Keratinocyte (primary cell): ENCODE measurements around the gene AOPEP. TPM values are rescaled to one million over a fixed set of nuclear protein-coding genes. Genes with fewer than 3 reads are reported as not detected.

ENCODE experiments used
- DNase-seq: peaks from one replicate; pipeline ENCODE4 v3.0.0-alpha.2; 2011; ENCODE audit warnings: low read depth, missing footprints, low spot score
- FAIRE-seq: peaks from 2 replicates; lab custom pipeline; 2011; peaks lifted over from hg19 to GRCh38; lab: Jason Lieb, UNC
- H2AFZ ChIP-seq: 2 replicates; pipeline ENCODE4 v1.6.0; 2012; ENCODE audit warnings: low read length, control low read depth, inconsistent platforms; ENCODE audit not compliant: control insufficient read depth
- H3K27ac ChIP-seq: 2 replicates; pipeline ENCODE4 v1.5.1; 2011; ENCODE audit warnings: low read length; ENCODE audit not compliant: control insufficient read depth, insufficient read depth
- H3K27me3 ChIP-seq: 3 replicates; pipeline ENCODE4 v1.6.0; 2011; ENCODE audit warnings: low read length; ENCODE audit not compliant: control insufficient read depth, insufficient read depth; ENCODE audit errors: extremely low read depth
- H3K36me3 ChIP-seq, 2 experiments: 2 replicates in 1 of 2; 3 replicates in 1 of 2; pipeline ENCODE4 v1.5.1; 2011; ENCODE audit warnings: low read length in 2 of 2, mild to moderate bottlenecking in 1 of 2; ENCODE audit not compliant: control insufficient read depth in 2 of 2, insufficient read depth in 2 of 2; ENCODE audit errors: extremely low read depth in 1 of 2
- H3K4me1 ChIP-seq: 3 replicates; pipeline ENCODE4 v1.5.1; 2011; ENCODE audit warnings: low read length; ENCODE audit not compliant: control insufficient read depth, insufficient read depth; ENCODE audit errors: extremely low read depth
- H3K4me2 ChIP-seq: 3 replicates; pipeline ENCODE4 v1.6.0; 2011; ENCODE audit warnings: low read depth, low read length; ENCODE audit not compliant: control insufficient read depth, insufficient read depth; ENCODE audit errors: extremely low read depth
- H3K4me3 ChIP-seq, 3 experiments: fragments of 200-600 bp in 1 of 3; sonication (generic) in 1 of 3; 2 replicates in 2 of 3; 3 replicates in 1 of 3; pipeline ENCODE4 v1.5.1; 2011 to 2016; ENCODE audit warnings: low read length in 3 of 3, mild to moderate bottlenecking in 3 of 3, control low read depth in 2 of 3, inconsistent platforms in 1 of 3, low read depth in 1 of 3, mixed read lengths in 1 of 3, mixed run types in 1 of 3, moderate library complexity in 1 of 3; ENCODE audit not compliant: control insufficient read depth in 2 of 3, insufficient read depth in 2 of 3; ENCODE audit errors: extremely low read depth in 1 of 3
- H3K79me2 ChIP-seq: 2 replicates; pipeline ENCODE4 v1.6.0; 2012; ENCODE audit warnings: low read length; ENCODE audit not compliant: control insufficient read depth, insufficient read depth
- H3K9ac ChIP-seq: 3 replicates; pipeline ENCODE4 v1.6.0; 2011; ENCODE audit warnings: low read length; ENCODE audit not compliant: control insufficient read depth, insufficient read depth; ENCODE audit errors: extremely low read depth
- H3K9me1 ChIP-seq: 3 replicates; pipeline ENCODE4 v1.6.0; 2011; ENCODE audit warnings: low read length; ENCODE audit not compliant: control insufficient read depth, insufficient read depth; ENCODE audit errors: extremely low read depth
- H3K9me3 ChIP-seq: 2 replicates; pipeline ENCODE4 v1.5.1; 2012; ENCODE audit warnings: low read depth, low read length; ENCODE audit not compliant: control insufficient read depth
- H4K20me1 ChIP-seq: 3 replicates; pipeline ENCODE4 v1.6.0; 2011; ENCODE audit warnings: low read length; ENCODE audit not compliant: control insufficient read depth, insufficient read depth; ENCODE audit errors: extremely low read depth
- EZH2 ChIP-seq: IDR thresholded peaks from one replicate; pipeline ENCODE4 v1.6.1; 2012; ENCODE audit warnings: inconsistent platforms, mild to moderate bottlenecking, low read length, moderate library complexity
- dilution Hi-C: fragments of 300-500 bp; cut with MboI; formaldehyde crosslinking; loops from one replicate; pipeline ENCODE4 v1.7.0; 2020; ENCODE audit warnings: low sequenced_read_pairs; ENCODE audit not compliant: extremely low pct_ligation_motif_present
- polyA plus RNA-seq, 5 experiments: library from polyadenylated mRNA; depleted of rRNA in 3 of 5; stranded (reverse) in 3 of 5; stranded (forward) in 1 of 5; unstranded in 1 of 5; fragments of >200 nt; gene quantifications; 1 replicate in 1 of 5; 2 replicates in 3 of 5; 3 replicates in 1 of 5; pipeline versions ENCODE4 v1.2.1 to v1.2.3, GENCODE V29; 2011 to 2012; ENCODE audit warnings: missing spikeins in 2 of 5, low read depth in 1 of 5, low replicate concordance in 1 of 5
- TF ChIP-seq, protein P1 (sequence below), 3 experiments: IDR thresholded peaks in 1 of 3; conservative IDR thresholded peaks in 1 of 3; optimal IDR thresholded peaks in 1 of 3; 2 replicates in 2 of 3; 3 replicates in 1 of 3; pipeline versions ENCODE3 to v1.5.1; 2011; ENCODE audit warnings: low read length in 3 of 3, mild to moderate bottlenecking in 3 of 3, moderate library complexity in 2 of 3, control low read depth in 1 of 3, inconsistent platforms in 1 of 3; ENCODE audit not compliant: insufficient read depth in 2 of 3; ENCODE audit errors: extremely low read depth in 1 of 3

AOPEP gene
- polyA plus RNA-seq, 1 donor (not counting 4 experiments of a cell fraction or from before 2014, with no cell fraction given), result 27.0 TPM

GRCh38 chr9:95083086-95083768 lies 356.7 kb downstream of the AOPEP start:
- FAIRE-seq (no peak), DNase-seq (no peak)
- Histone ChIP-seq H3K4me2 (no peak overlapping the region), H3K9me1 (no peaks in the 10 kb centered on the region), H4K20me1 (no peaks in the 10 kb centered on the region), H3K4me1 (peaks cover 2% of the 10 kb centered on the region), H3K36me3 (peaks cover 52 to 55% of the 10 kb centered on the region in 2 experiments), H3K79me2 (peaks cover 18% of the 10 kb centered on the region), H3K9ac (no peak overlapping the region), H3K9me3 (no peaks in the 10 kb centered on the region), H3K4me3 (no peak overlapping the region), H3K27ac (no peak overlapping the region), H3K27me3 (no peaks in the 10 kb centered on the region), H2AFZ (no peak overlapping the region)
- no peak for TF ChIP-seq EZH2
- TF ChIP-seq, protein P1, sequence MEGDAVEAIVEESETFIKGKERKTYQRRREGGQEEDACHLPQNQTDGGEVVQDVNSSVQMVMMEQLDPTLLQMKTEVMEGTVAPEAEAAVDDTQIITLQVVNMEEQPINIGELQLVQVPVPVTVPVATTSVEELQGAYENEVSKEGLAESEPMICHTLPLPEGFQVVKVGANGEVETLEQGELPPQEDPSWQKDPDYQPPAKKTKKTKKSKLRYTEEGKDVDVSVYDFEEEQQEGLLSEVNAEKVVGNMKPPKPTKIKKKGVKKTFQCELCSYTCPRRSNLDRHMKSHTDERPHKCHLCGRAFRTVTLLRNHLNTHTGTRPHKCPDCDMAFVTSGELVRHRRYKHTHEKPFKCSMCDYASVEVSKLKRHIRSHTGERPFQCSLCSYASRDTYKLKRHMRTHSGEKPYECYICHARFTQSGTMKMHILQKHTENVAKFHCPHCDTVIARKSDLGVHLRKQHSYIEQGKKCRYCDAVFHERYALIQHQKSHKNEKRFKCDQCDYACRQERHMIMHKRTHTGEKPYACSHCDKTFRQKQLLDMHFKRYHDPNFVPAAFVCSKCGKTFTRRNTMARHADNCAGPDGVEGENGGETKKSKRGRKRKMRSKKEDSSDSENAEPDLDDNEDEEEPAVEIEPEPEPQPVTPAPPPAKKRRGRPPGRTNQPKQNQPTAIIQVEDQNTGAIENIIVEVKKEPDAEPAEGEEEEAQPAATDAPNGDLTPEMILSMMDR (optimal IDR thresholded peaks at IDR 0.05 in 1 of 3, IDR thresholded peaks at IDR 0.05 in 1 of 3, conservative IDR thresholded peaks at IDR 0.05 in 1 of 3; ENCODE audit: extremely low read depth in 1 of 3, insufficient read depth in 2 of 3, low read length in 3 of 3), result no peak
- dilution Hi-C loops, result no loop called here

GRCh38 chr9:95084254-95084934 lies 357.9 kb downstream of the AOPEP start:
- H3K4me2 ChIP-seq, result no peak overlapping the region
- H3K4me1 ChIP-seq, result peaks cover 2% of the 10 kb centered on the region
- TF ChIP-seq, protein P1 (optimal IDR thresholded peaks at IDR 0.05 in 1 of 3, IDR thresholded peaks at IDR 0.05 in 1 of 3, conservative IDR thresholded peaks at IDR 0.05 in 1 of 3; ENCODE audit: extremely low read depth in 1 of 3, insufficient read depth in 2 of 3, low read length in 3 of 3), result no peak
- TF ChIP-seq EZH2, result no peak
- H3K9ac ChIP-seq, result no peak overlapping the region
- DNase-seq, result no peak
- dilution Hi-C loops, result no loop called here
- H3K27ac ChIP-seq, result no peak overlapping the region
- no peaks in the 10 kb centered on the region for H4K20me1 ChIP-seq
- H2AFZ ChIP-seq, result no peak overlapping the region
- no peaks in the 10 kb centered on the region for H3K9me3 ChIP-seq
- H3K79me2 ChIP-seq, result peaks cover 13% of the 10 kb centered on the region
- H3K9me1 ChIP-seq, result no peaks in the 10 kb centered on the region
- no peaks in the 10 kb centered on the region for H3K27me3 ChIP-seq
- FAIRE-seq, result no peak
- peaks cover 50 to 55% of the 10 kb centered on the region in 2 experiments for H3K36me3 ChIP-seq
- H3K4me3 ChIP-seq, result no peak overlapping the region
